Parathyroid adenoma (tissue), 2 donors: Measurements from ENCODE around the gene NAPB.
A peak's percentile ranks its signal among the peaks of the same experiment; 100 is the strongest.

Experiments used
- H2AFZ ChIP-seq: fragments of 300-600 bp; sonication (generic); one replicate; pipeline ENCODE4 v1.7.0; 2017; ENCODE audit warnings: antibody characterized with exemption, mild to moderate bottlenecking
- H3K27ac ChIP-seq: fragments of 300-600 bp; sonication (generic); one replicate; pipeline ENCODE4 v1.7.0; 2017
- H3K27me3 ChIP-seq: fragments of 300-600 bp; sonication (generic); one replicate; pipeline ENCODE4 v1.7.0; 2017; ENCODE audit warnings: low read length; ENCODE audit not compliant: control insufficient read depth, insufficient read depth
- H3K36me3 ChIP-seq: fragments of 300-600 bp; sonication (generic); one replicate; pipeline ENCODE4 v1.7.0; 2017; ENCODE audit warnings: low read length; ENCODE audit not compliant: control insufficient read depth, insufficient read depth
- H3K4me1 ChIP-seq: fragments of 300-600 bp; sonication (generic); one replicate; pipeline ENCODE4 v1.7.0; 2017; ENCODE audit warnings: control low read depth
- H3K4me2 ChIP-seq: fragments of 300-600 bp; sonication (generic); one replicate; pipeline ENCODE4 v1.7.0; 2017; ENCODE audit warnings: low read length
- H3K4me3 ChIP-seq: fragments of 300-600 bp; sonication (generic); one replicate; pipeline ENCODE4 v1.7.0; 2017; ENCODE audit warnings: low read depth, low read length
- H3K79me2 ChIP-seq: fragments of 300-600 bp; sonication (generic); one replicate; pipeline ENCODE4 v1.7.0; 2017; ENCODE audit warnings: control low read depth
- H3K9ac ChIP-seq: fragments of 300-600 bp; sonication (generic); one replicate; pipeline ENCODE4 v1.7.0; 2017; ENCODE audit warnings: mild to moderate bottlenecking
- H3K9me3 ChIP-seq: fragments of 300-600 bp; sonication (generic); one replicate; pipeline ENCODE4 v1.7.0; 2017; ENCODE audit warnings: low read length; ENCODE audit not compliant: control insufficient read depth
- TF ChIP-seq, protein P1 (sequence below): fragments of 300-600 bp; sonication (generic); IDR thresholded peaks from one replicate; pipeline ENCODE4 v1.7.0; 2017; ENCODE audit warnings: antibody characterized with exemption, mild to moderate bottlenecking
- donor health status: primary hyperparathyroidism.

The NAPB gene

DNA sequence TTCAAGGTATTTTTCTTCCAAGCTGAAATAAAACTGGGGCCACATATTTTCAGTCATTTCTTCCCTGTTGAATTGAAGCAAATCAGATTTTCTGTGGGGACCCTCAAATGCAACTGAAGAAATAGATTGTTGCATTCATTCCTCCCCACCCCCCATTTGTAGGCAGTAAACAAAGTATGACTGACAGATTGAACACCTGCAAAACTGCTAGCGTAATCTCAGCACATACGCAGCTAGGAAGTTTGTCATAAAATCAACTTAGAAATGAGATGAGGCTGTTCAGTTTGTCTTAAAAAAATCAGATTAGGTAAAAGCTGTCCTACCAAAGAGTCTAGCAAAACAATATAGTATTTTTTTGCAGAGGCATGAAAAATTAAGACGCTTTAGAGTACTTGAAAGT is 50.4 kb downstream of the NAPB start:
- Histone ChIP-seq H3K4me1 (peaks cover 18% of the 10 kb centered on the region), H3K79me2 (peaks cover 2% of the 10 kb centered on the region), H3K4me2 (no peak overlapping the region), H2AFZ (no peak overlapping the region), H3K27me3 (no peaks in the 10 kb centered on the region), H3K9me3 (no peaks in the 10 kb centered on the region), H3K36me3 (no peaks in the 10 kb centered on the region), H3K9ac (no peak overlapping the region), H3K27ac (no peak overlapping the region), H3K4me3 (no peak overlapping the region)
- TF ChIP-seq, protein P1, sequence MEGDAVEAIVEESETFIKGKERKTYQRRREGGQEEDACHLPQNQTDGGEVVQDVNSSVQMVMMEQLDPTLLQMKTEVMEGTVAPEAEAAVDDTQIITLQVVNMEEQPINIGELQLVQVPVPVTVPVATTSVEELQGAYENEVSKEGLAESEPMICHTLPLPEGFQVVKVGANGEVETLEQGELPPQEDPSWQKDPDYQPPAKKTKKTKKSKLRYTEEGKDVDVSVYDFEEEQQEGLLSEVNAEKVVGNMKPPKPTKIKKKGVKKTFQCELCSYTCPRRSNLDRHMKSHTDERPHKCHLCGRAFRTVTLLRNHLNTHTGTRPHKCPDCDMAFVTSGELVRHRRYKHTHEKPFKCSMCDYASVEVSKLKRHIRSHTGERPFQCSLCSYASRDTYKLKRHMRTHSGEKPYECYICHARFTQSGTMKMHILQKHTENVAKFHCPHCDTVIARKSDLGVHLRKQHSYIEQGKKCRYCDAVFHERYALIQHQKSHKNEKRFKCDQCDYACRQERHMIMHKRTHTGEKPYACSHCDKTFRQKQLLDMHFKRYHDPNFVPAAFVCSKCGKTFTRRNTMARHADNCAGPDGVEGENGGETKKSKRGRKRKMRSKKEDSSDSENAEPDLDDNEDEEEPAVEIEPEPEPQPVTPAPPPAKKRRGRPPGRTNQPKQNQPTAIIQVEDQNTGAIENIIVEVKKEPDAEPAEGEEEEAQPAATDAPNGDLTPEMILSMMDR = no peak

DNA sequence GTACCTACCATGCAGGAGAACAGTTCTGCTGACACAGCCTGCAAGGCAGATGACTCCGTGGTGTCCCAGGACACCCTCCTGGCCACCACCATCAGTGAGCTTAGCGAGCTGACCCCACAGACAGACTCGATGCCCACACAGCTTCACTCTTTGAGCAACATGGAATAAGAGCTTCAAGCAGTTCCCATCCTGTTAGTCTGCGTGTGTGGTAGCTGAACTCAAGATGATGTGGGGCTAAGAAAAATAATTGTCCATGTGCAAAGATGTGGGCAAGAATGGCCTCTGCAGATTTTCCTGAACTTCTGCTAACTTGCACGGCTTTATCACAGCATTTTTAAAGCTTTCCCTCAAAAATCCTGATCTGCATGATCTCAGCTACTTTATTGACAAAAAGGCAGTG is 51.0 kb downstream of the NAPB start:
- Histone ChIP-seq H3K36me3 (no peaks in the 10 kb centered on the region), H3K4me3 (no peak overlapping the region), H3K4me2 (no peak overlapping the region), H3K79me2 (peaks cover 8% of the 10 kb centered on the region), H3K27me3 (no peaks in the 10 kb centered on the region), H3K4me1 (peaks cover 22% of the 10 kb centered on the region), H2AFZ (no peak overlapping the region), H3K27ac (peak overlapping the region; percentile 73), H3K9ac (no peak overlapping the region), H3K9me3 (no peaks in the 10 kb centered on the region)
- TF ChIP-seq, protein P1 = no peak

DNA sequence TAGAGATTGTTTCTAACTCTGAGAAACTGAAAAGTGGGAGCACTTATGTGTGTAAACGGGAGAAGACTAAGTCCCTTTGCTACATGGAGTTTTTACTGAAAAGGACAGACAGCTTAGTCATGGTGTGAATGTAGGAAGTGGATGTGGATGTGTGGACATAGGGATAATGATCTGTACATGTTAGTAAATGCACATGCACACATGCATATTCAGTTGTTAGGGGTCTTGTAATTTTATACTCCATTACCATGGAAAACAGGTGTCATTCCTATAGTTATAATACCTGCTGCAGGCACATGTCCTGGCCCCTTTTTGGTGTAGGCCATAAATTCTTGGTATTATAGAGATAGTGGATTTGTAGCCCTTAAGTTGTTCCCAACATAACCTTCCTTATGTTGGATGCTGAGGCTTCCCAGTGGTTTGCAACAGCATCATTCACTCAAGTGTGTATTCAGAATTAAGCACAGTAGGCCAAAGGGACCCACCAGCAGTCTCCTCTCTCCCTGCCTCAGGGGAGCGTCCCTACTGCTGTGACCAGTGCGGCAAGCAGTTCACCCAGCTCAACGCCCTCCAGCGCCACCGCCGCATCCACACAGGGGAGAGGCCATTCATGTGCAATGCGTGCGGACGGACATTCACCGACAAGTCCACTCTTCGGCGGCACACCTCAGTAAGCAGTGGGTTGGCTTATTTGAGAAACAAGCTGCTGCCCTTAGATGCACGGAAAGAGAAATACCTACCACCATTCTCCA is 52.0 kb downstream of the NAPB start:
- no peaks in the 10 kb centered on the region for H3K36me3 ChIP-seq
- H3K4me1 ChIP-seq = peaks cover 22% of the 10 kb centered on the region
- H3K4me3 ChIP-seq = no peak overlapping the region
- no peak overlapping the region for H3K9ac ChIP-seq
- H3K4me2 ChIP-seq = no peak overlapping the region
- no peak overlapping the region for H2AFZ ChIP-seq
- H3K27ac ChIP-seq = peak overlapping the region; percentile 73
- H3K27me3 ChIP-seq = no peaks in the 10 kb centered on the region
- H3K79me2 ChIP-seq = peaks cover 15% of the 10 kb centered on the region
- TF ChIP-seq, protein P1 = no peak
- H3K9me3 ChIP-seq = no peaks in the 10 kb centered on the region

DNA sequence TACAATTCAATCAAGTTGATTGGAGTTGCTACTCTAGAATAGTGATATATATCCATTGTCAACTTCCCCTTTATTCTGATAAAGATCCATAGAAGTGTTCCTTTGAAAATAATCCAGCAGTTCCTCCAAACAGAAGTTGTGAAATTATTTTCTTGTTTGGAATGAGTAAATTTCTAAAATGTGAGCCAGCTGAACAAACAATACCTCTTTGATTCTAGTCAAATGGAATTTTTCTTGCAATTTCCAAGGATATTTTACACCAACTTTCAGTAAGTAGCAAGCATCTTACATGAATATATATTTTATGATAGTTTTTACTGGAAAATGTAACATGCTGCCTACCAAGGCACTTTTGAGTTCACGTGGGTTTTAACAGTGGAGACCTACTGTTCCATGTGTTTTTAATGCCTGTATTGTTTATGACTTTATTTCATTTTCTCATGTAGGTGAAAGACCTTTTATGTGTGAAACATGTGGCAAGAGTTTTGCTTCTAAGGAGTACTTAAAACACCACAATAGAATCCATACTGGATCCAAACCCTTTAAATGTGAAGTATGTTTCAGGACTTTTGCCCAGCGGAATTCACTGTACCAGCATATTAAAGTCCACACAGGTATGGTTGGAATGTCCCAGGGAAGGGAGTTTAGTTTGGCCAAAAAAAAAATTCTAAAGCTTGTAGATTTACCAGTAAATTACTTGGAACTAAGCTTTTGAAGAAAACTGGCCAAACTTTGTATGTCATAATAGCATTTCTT is 52.8 kb downstream of the NAPB start:
- peaks cover 28% of the 10 kb centered on the region for H3K4me1 ChIP-seq
- no peak overlapping the region for H3K27ac ChIP-seq
- no peak overlapping the region for H3K9ac ChIP-seq
- TF ChIP-seq, protein P1 = no peak
- peaks cover 22% of the 10 kb centered on the region for H3K79me2 ChIP-seq
- no peak overlapping the region for H3K4me3 ChIP-seq
- H3K4me2 ChIP-seq = no peak overlapping the region
- H3K9me3 ChIP-seq = no peaks in the 10 kb centered on the region
- no peaks in the 10 kb centered on the region for H3K36me3 ChIP-seq
- no peak overlapping the region for H2AFZ ChIP-seq
- no peaks in the 10 kb centered on the region for H3K27me3 ChIP-seq
